Brain microvascular endothelial cell (primary cell): ENCODE data around the gene DDOST.
"Not testable (repeated sequence)": the region's sequence is repeated elsewhere in the genome, so short reads cannot be mapped to it uniquely, and the experiment has no call there.

ENCODE experiments used
- DNase-seq: peaks from one replicate; pipeline ENCODE4 v3.0.0-alpha.2; 2020
- H3K27ac ChIP-seq: fragments of 250-450 bp; sonication (Bioruptor Pico); 2 replicates; pipeline ENCODE4 v1.5.1; 2020; ENCODE audit warnings: mild to moderate bottlenecking, moderate library complexity
- H3K27me3 ChIP-seq: fragments of 250-450 bp; sonication (Bioruptor Pico); replicated peaks from 2 replicates; pipeline ENCODE4 v1.5.1; 2020; ENCODE audit warnings: mild to moderate bottlenecking
- H3K36me3 ChIP-seq: fragments of 250-450 bp; sonication (Bioruptor Pico); replicated peaks from 2 replicates; pipeline ENCODE4 v1.5.1; 2020; ENCODE audit warnings: mild to moderate bottlenecking
- H3K4me3 ChIP-seq: 2 replicates; pipeline ENCODE4 v1.5.1; 2011; ENCODE audit warnings: low read depth, mild to moderate bottlenecking, control low read depth, low read length, moderate library complexity
- in situ Hi-C: cut with HindIII; loops from 2 replicates; pipeline ENCODE4 v1.10.0; 2017; ENCODE audit warnings: low sequenced_read_pairs, low pct_ligation_motif_present
- TF ChIP-seq, protein P1 (sequence below): IDR thresholded peaks from 2 replicates; pipeline ENCODE4 v1.5.1; 2011; ENCODE audit warnings: low read depth, mild to moderate bottlenecking, moderate library complexity, low read length, control low read depth, inconsistent platforms; ENCODE audit errors: missing control alignments

The DDOST gene

DNA sequence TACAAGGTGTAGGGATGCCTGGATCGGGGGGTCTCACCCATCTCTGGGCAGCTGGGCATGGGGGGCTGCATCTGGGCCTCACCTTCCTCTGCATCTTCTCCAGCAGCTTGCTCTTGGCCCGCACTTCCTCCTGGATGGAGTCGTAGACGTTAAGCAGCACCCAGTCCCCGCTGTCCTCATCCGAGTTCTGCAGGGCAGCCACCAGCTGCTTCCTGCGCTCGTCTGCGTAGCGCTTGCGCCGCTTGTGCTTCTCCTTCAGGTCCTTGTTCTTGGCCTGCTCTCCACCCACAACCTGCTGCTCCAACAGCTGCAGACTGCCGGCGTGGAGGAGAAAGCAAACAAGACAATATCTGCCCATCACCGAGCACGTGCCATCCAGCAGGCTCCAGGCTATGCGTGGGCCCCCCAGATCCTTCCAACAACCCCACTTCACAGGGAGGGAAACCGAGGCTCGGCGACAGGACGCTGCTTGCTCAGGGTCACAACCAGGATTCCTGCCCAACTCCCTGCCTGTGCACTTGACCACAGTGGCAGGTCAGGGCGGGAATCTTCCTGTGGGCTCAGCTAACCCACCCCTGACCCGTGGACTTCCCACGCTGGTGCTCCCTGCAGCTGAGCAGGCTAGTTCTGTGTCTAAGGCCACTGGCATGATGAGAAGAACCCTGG, 21.5 kb upstream of the DDOST start:
- TF ChIP-seq, protein P1, sequence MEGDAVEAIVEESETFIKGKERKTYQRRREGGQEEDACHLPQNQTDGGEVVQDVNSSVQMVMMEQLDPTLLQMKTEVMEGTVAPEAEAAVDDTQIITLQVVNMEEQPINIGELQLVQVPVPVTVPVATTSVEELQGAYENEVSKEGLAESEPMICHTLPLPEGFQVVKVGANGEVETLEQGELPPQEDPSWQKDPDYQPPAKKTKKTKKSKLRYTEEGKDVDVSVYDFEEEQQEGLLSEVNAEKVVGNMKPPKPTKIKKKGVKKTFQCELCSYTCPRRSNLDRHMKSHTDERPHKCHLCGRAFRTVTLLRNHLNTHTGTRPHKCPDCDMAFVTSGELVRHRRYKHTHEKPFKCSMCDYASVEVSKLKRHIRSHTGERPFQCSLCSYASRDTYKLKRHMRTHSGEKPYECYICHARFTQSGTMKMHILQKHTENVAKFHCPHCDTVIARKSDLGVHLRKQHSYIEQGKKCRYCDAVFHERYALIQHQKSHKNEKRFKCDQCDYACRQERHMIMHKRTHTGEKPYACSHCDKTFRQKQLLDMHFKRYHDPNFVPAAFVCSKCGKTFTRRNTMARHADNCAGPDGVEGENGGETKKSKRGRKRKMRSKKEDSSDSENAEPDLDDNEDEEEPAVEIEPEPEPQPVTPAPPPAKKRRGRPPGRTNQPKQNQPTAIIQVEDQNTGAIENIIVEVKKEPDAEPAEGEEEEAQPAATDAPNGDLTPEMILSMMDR: no peak
- no peak overlapping the region for H3K27ac ChIP-seq
- no peaks in the 10 kb centered on the region for H3K36me3 ChIP-seq
- in situ Hi-C loops: no loop called here
- H3K27me3 ChIP-seq: no peaks in the 10 kb centered on the region
- no peak overlapping the region for H3K4me3 ChIP-seq
- no peak for DNase-seq

DNA sequence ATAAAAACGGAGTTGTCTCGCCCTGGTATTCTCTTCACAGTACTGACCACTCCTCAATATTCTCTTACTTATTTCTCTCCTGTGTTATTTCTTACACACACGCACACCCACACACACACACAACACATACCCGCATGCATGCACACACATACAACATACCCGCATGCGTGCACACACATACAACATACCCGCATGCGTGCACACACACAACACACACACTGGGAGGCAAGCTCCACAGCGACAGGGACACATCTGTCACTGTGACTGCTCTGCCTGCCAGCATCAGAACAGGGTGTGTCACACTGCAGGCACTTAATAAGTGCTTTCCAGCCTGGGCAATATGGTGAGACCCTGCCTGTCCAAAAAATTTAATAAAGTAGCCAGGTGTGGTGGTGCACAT, 20.8 kb upstream of the DDOST start:
- Histone ChIP-seq H3K27me3 (no peaks in the 10 kb centered on the region), H3K36me3 (no peaks in the 10 kb centered on the region), H3K27ac (no peak overlapping the region), H3K4me3 (no peak overlapping the region)
- TF ChIP-seq, protein P1: no peak
- no peak for DNase-seq
- in situ Hi-C loops: no loop called here

DNA sequence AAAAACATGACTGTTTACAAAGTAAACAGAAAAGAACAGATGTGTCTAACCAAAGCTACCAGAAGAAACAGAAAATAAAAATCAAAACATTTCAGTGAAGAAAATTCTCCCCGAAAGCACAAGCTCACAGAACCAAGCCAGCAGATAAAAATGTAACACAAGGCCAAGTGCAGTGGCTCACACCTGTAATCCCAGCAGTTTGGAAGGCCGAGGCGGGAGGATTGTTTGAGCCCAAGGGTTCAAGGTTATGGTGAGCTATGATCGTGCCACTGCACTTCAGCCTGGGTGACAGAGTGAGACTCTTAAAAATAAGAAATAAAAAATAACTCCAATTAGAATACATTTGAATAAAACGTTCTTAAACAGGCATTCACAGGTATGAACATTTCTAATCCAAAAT, 19.1 kb upstream of the DDOST start:
- TF ChIP-seq, protein P1: no peak
- DNase-seq: no peak
- Histone ChIP-seq H3K27ac (no peak overlapping the region), H3K27me3 (no peaks in the 10 kb centered on the region), H3K36me3 (no peaks in the 10 kb centered on the region), H3K4me3 (no peak overlapping the region)
- in situ Hi-C loops: no loop called here

DNA sequence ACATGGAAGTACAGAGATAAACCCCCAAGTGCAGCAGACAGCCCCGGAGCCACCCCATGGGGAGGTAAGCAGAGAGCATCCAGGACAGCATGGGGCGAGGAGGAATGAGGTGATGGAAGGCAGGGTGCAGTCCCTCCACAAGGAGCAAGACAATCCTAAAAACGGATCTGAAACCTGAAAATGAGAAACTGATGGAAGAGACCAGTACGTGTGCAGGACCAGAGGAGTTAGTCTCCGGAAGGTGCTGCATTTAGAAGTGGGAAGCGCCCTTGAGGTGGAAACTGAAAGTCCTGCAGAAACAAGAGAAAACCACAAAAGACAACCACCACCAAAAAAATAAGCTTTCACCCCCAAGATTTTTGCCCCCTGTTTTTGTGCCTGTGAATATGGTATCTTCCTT, 17.4 kb upstream of the DDOST start:
- in situ Hi-C loops: no loop called here
- TF ChIP-seq, protein P1: no peak
- H3K27me3 ChIP-seq: no peaks in the 10 kb centered on the region
- DNase-seq: no peak
- no peak overlapping the region for H3K4me3 ChIP-seq
- no peaks in the 10 kb centered on the region for H3K36me3 ChIP-seq
- H3K27ac ChIP-seq: no peak overlapping the region

DNA sequence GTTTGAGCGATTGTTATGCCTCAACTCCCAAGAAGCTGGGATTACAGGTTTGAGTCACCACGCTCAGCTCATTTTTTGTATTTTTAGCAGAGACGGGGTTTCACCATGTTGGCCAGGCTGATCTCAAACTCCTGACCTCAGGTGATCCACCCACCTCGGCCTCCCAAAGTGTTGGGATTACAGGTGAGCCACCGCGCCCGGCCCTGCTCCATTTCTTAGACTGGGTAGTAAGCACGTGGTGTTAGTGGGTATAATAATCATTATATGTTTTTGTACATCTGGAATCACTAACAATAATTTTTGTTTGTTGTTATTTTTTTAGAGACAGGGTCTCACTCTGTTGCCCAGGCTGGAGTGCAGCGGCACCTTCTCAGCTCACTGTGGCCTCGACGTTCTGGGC, 12.5 kb upstream of the DDOST start:
- H3K36me3 ChIP-seq, H3K4me3 ChIP-seq, H3K27ac ChIP-seq, in situ Hi-C loops, H3K27me3 ChIP-seq, DNase-seq: not testable (repeated sequence)

DNA sequence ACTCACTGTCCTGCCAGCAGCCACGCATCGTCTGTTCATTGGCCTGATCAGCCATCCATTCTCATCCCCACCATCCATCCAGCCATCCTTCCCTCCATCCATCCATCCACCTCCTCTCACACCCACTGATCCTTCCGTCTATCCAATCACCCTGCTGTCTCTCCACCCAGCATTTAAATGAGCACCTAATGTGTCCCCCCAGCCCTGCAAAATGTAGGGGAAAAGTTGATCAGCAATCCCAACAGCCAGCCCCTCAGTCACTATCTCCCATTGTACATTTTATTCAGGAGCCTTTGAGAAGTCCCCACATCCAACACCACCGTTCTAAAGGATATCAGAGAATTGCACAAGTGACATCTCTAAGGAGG, 11.1 kb upstream of the DDOST start:
- H3K36me3 ChIP-seq: no peaks in the 10 kb centered on the region
- H3K27ac ChIP-seq: no peak overlapping the region
- no peak for DNase-seq
- H3K27me3 ChIP-seq: no peaks in the 10 kb centered on the region
- H3K4me3 ChIP-seq: no peak overlapping the region
- in situ Hi-C loops: no loop called here
- TF ChIP-seq, protein P1: no peak
